A673 (cell line): Measurements from ENCODE around the gene HYOU1. TPM values are rescaled to one million over a fixed set of nuclear protein-coding genes. Genes with fewer than 3 reads are reported as not detected.

Experiments used
- BruUV-seq: library from RNA; stranded (reverse); fragments of 400-500 nt; replicated peaks from 2 replicates; lab custom pipeline; 2021; lab: Mats Ljungman, UMichigan
- CTCF ChIA-PET: fragments of 300-600 bp; sonication (Branson Sonifier 250); formaldehyde crosslinking; loops from one replicate; lab custom pipeline; 2022; ENCODE audit warnings: antibody characterized with exemption; lab: Charles Lee
- POLR2A ChIA-PET: fragments of 300-600 bp; sonication (Branson Sonifier 250); formaldehyde crosslinking; loops from one replicate; lab custom pipeline; 2022; ENCODE audit warnings: antibody characterized with exemption; ENCODE audit not compliant: low non-redundant PET; lab: Charles Lee
- DNase-seq: peaks from one replicate; pipeline ENCODE4 v3.0.0-alpha.2; 2015; ENCODE audit warnings: low spot score
- H3K27ac ChIP-seq: fragments of 200-600 bp; sonication (generic); 2 replicates; pipeline ENCODE4 v1.5.1; 2016; ENCODE audit warnings: mixed run types, low read depth, mild to moderate bottlenecking, mixed read lengths, antibody characterized with exemption, low read length; ENCODE audit not compliant: poor library complexity, severe bottlenecking
- H3K27me3 ChIP-seq: fragments of 200-600 bp; sonication (generic); replicated peaks from 2 replicates; pipeline ENCODE4 v1.6.1; 2017; ENCODE audit warnings: mixed run types, low read depth, mild to moderate bottlenecking, mixed read lengths, antibody characterized with exemption, low read length; ENCODE audit not compliant: insufficient read depth, poor library complexity
- H3K36me3 ChIP-seq: fragments of 200-600 bp; sonication (generic); 2 replicates; pipeline ENCODE4 v1.6.1; 2016; ENCODE audit warnings: mixed run types, mild to moderate bottlenecking, mixed read lengths, antibody characterized with exemption, low read length; ENCODE audit not compliant: insufficient read depth, poor library complexity, severe bottlenecking
- H3K4me1 ChIP-seq: fragments of 200-600 bp; sonication (generic); 2 replicates; pipeline ENCODE4 v1.6.1; 2017; ENCODE audit warnings: mixed run types, mild to moderate bottlenecking, mixed read lengths, antibody characterized with exemption, low read length; ENCODE audit not compliant: insufficient read depth, poor library complexity, severe bottlenecking
- H3K4me3 ChIP-seq: fragments of 200-600 bp; sonication (generic); 2 replicates; pipeline ENCODE4 v1.5.1; 2016; ENCODE audit warnings: low read depth, mixed run types, mild to moderate bottlenecking, mixed read lengths, low read length; ENCODE audit not compliant: poor library complexity, severe bottlenecking
- H3K9me3 ChIP-seq: fragments of 200-600 bp; sonication (generic); 2 replicates; pipeline ENCODE4 v1.6.1; 2016; ENCODE audit warnings: mixed run types, low read depth, mild to moderate bottlenecking, mixed read lengths, antibody characterized with exemption, low read length; ENCODE audit not compliant: poor library complexity, severe bottlenecking
- CTCF ChIP-seq: fragments of 300-800, 200-600 bp; sonication (generic); conservative IDR thresholded peaks from 2 replicates; pipeline ENCODE4 v1.5.1; 2017; ENCODE audit warnings: low read depth, mild to moderate bottlenecking, antibody characterized with exemption, low read length, moderate library complexity, mixed read lengths
- EZH2 ChIP-seq: fragments of 200-600 bp; sonication (generic); IDR thresholded peaks from 2 replicates; pipeline ENCODE4 v1.6.1; 2017; ENCODE audit warnings: borderline replicate concordance, low read depth, mild to moderate bottlenecking, mixed read lengths, antibody characterized with exemption, low read length; ENCODE audit not compliant: poor library complexity, severe bottlenecking
- intact Hi-C: fragments of 100-400 bp; cut with micrococcal nuclease; formaldehyde crosslinking; loops from one replicate; pipeline ENCODE4 v1.10.0; 2022; ENCODE audit not compliant: unreplicated experiment
- total RNA-seq: library from RNA; stranded (reverse); gene quantifications from 2 replicates; pipeline ENCODE4 v1.2.3, GENCODE V29; 2021

Gene HYOU1
- total RNA-seq, 1 experiment from 2014 or later: 315 TPM

DNA sequence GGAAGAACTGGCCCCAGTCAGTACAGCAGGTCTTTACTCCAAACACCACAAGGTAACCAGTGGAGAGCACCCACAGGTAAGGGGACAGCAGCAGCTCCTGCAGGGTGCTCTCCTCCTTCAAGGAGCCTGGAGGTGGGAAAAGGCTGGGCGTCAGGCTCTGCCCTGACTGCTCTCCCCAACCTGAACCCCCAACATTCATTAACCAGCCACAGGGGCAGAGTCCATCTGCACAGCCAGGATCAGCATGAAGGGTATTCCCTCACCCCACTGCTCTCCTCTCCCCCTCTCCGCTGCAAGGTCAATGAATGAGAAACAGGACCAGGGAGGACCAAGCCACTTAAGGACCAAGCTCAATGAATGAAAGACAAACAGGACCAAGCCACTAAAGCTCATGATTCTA, 30.0 kb downstream of the HYOU1 start:
- Histone ChIP-seq H3K9me3 (no peaks in the 10 kb centered on the region), H3K27ac (no peak overlapping the region), H3K4me1 (peaks cover 13% of the 10 kb centered on the region), H3K36me3 (peaks cover 60% of the 10 kb centered on the region), H3K4me3 (no peak overlapping the region), H3K27me3 (no peaks in the 10 kb centered on the region)
- ChIA-PET POLR2A (no interaction called here), CTCF (no interaction called here)
- BruUV-seq: no TSS peak
- no peak for DNase-seq
- TF ChIP-seq CTCF (no peak), EZH2 (no peak)
- intact Hi-C loops: no loop called here

DNA sequence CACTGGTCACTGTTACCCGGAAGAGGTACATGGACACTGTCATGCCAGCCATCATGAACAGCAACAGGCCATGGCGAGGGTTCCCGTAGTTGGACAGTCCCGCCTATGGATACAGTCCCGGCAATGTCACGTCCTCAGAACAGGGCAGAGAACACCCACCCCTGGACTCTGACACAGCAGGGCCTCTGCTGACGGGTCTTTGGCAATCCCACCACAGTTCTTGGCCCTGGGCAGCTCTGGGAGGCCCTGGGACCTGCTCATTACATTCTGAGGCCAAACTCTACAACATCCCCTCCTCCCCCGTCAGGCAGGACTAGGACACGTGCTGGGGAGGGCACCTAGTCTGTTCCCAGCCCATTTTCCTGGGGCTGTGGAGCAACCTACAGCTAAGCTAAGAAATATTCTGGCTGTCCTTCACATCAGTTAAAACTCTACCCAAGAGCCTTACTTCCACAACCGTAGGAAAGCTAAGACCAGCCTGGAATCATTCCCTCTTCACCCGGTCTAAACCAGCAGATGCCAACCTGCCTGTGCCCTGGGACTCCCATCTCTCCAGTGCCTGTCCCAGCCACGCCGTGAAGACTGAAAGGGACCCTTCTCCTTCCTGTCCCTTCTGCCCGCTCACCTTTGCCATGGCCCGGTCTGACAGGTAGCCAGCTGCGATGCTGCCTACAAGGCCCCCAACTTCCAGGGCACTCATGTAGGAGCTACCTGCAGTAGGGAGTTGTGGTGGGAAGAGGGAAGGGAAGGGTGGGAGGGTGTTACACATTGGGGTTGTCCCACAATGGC, 30.8 kb downstream of the HYOU1 start:
- no peaks in the 10 kb centered on the region for H3K9me3 ChIP-seq
- no peak overlapping the region for H3K27ac ChIP-seq
- TF ChIP-seq EZH2 (no peak), CTCF (no peak)
- BruUV-seq: no TSS peak
- H3K4me1 ChIP-seq: peaks cover 13% of the 10 kb centered on the region
- POLR2A ChIA-PET: no interaction called here
- H3K4me3 ChIP-seq: no peak overlapping the region
- intact Hi-C loops: no loop called here
- H3K27me3 ChIP-seq: no peaks in the 10 kb centered on the region
- CTCF ChIA-PET: no interaction called here
- DNase-seq: no peak
- peaks cover 68% of the 10 kb centered on the region for H3K36me3 ChIP-seq

- H3K27ac ChIP-seq: no peak overlapping the region
- DNase-seq: no peak
- ChIA-PET CTCF (no interaction called here), POLR2A (no interaction called here)
- no peak for TF ChIP-seq EZH2
- no peak for TF ChIP-seq CTCF
- peaks cover 13% of the 10 kb centered on the region for H3K4me1 ChIP-seq
- no peak overlapping the region for H3K4me3 ChIP-seq
- no peaks in the 10 kb centered on the region for H3K27me3 ChIP-seq
- BruUV-seq: no TSS peak
- intact Hi-C loops: no loop called here
- H3K9me3 ChIP-seq: no peaks in the 10 kb centered on the region
- peaks cover 72% of the 10 kb centered on the region for H3K36me3 ChIP-seq
Measured at GRCh38 chr11:119025541-119025940, 31.5 kb downstream of the HYOU1 start.
